GM12891 (cell line): ENCODE data around the gene PLD3.

Source experiments
- POLR2A ChIP-seq: IDR thresholded peaks from 2 replicates; pipeline ENCODE4 v1.6.1; 2011; ENCODE audit warnings: low read depth, low read length, control low read depth
- POLR2AphosphoS5 ChIP-seq: IDR thresholded peaks from 2 replicates; pipeline ENCODE4 v1.6.1; 2011; ENCODE audit warnings: low read depth, low read length, control low read depth
- TAF1 ChIP-seq: IDR thresholded peaks from 2 replicates; pipeline ENCODE4 v1.6.1; 2011; ENCODE audit warnings: low read depth, low read length, control low read depth

GRCh38 chr19:40413291-40413845 is 64.9 kb downstream of the PLD3 start, which contains the start of gene PRX:
- TF ChIP-seq POLR2A (no peak), TAF1 (no peak), POLR2AphosphoS5 (no peak)
